Posterior cingulate gyrus (tissue), 11 donors: ENCODE data around the gene DZIP1L.

ENCODE experiments used
- DNase-seq, 10 donors: peaks; one replicate each; pipeline versions ENCODE4 v3.0.0 to v3.0.0-alpha.2; 2020 to 2021; ENCODE audit warnings: mixed read lengths in 3 of 10
- intact Hi-C: fragments of 100-400 bp; cut with DNase I; formaldehyde crosslinking; loops from one replicate; pipeline ENCODE4 v1.15.1; 2023

Gene DZIP1L

DNA sequence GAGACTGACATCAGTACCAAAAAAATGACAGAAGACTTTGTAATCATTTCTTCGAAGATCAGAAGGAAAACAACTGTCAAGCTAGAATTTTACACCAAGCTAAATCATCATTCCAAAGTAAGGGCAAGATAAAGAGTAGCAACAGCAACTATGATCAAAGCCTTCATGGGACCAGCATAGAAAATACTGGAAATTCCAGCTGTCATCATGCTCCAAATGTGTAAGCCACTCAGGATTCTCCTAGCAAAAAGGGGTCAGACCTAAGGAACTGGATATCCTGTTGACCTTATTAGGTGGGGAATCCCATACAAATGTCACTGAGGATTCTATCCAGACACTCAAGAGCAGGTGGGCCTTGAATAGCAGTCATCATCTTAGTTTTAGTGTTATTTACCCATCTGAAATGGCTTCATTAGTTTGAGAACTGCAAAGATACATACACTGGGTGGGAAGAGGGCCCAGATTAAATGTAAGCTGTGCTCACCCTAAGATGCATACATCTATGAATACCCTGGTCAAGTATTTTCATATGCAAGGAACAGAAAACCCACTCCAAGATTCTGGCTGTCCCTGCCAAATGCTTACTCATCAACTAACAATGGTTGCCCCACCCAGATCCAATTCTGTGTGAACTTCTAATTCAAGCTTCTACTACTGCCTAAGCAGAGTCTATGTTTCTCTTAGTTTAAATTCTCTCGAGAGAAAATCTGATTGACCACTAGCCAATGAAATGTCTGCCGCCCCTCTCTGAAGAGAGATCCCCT, 72.0 kb downstream of the DZIP1L start:
- no peak for DNase-seq
- intact Hi-C loops: no loop called here

DNA sequence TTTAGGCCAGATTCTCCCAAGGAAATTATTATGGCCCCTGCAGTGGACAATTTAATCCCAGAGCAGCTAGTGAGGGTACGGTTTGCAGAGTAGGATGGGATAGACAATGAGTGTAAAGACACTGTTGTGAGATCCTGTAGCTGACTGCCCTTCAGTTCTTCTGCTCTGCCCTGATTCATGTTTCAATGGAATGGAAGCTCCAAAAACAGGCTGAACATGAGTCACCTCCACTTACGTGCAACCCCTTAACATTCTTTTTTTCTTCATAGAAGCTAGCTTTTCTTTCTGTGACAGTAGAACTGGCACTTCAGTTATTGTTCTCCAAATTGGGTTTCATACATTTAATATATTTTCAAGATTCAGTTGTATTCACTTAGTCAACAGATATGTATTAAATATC, 73.4 kb downstream of the DZIP1L start:
- no peak for DNase-seq
- intact Hi-C loops: no loop called here

DNA sequence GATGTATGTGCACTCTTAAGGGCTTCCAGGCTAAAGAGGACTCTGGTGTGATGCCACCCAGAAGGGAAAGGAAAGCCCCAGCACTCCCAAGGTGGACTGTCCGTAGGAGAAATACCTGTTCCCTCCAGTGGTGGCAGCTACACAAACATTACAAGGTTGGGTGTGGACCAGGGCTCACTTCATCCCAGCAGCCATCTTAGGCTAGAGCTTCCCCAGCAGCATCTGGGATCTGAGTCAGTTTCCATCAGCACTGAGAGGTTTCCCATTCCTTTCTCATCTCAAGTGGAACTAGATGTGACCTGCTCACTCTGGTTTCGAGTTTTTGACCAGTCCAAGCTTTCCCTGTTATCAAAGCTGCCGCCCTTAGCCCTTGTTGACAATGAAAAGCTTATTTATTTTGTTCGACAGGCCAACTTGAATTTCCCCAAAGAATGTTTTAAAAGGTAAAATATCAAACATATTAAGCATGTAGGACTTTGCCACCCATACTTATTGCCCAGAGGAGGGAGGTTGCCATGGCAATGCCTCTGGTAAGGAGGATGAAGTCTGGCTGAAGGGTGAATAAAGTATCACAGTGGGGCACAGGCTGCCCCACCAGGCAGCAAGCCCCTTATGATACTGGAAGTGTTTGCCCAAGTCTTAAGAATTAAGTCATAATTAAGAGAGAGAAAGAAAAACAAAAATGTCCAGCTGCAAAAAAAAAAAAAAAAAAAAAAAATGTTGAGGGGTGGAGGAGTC, 76.5 kb downstream of the DZIP1L start:
- intact Hi-C loops: no loop called here
- no peak for DNase-seq

DNA sequence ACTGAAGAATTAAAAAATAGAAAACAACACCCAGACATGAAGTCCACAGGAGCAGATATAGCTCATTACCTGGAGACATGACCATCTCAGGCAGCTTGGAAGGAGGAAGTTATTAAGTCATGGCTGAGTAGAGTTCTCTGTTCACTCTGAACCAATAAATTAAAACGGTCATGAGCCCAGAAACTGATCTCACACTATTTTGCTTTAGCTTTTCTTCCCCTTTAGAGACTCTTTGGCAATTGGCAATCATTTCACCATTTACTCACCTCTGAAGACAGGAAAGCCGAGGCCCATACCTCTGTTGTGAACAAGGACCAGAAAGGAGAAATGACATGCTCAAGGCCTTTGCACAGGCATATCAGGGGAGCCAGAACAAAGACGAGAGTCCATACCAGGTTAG, 78.8 kb downstream of the DZIP1L start:
- intact Hi-C loops: no loop called here
- no peak for DNase-seq

DNA sequence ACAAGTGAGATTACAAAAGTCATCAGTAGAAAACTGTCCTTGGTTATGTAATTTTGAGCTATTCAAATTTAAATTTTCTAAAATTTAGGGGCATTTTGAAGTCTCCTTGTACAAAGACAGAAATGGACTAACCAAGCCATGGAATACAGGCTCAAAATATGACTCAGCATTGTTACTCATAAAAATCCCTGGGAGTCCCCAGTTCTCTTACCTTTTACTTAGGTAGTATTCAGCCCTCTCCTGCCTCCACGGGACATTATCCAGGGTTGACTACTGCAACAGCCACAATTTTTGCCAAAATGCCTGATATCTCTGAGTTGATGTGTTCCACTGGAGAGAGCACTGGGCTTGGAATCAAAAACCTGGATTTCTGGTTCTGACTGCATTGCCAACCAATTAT, 80.5 kb downstream of the DZIP1L start:
- DNase-seq: no peak
- intact Hi-C loops: no loop called here

DNA sequence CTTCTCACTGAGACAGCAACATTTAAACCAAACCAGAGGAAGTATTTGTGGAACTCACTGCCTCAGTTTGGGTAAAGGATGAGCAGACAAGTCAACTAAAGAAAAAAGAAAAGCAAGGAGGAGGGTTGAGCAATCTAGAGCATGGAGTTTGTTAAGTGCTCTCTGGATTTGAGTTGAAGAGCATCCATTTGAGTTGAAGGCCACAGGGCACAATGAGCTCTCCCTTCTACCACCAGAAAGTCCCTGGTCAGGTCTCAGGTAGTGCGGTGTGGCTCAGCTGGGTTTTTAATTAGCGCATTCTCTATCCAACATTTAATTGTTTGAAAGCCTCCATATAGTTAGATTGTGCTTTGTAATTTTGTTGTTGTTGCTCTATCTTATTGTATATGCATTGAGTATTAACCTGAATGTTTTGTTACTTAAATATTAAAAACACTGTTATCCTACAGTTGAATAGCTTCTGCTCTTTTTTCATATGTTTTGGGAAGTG, 82.2 kb downstream of the DZIP1L start:
- no peak for DNase-seq
- intact Hi-C loops: no loop called here

DNA sequence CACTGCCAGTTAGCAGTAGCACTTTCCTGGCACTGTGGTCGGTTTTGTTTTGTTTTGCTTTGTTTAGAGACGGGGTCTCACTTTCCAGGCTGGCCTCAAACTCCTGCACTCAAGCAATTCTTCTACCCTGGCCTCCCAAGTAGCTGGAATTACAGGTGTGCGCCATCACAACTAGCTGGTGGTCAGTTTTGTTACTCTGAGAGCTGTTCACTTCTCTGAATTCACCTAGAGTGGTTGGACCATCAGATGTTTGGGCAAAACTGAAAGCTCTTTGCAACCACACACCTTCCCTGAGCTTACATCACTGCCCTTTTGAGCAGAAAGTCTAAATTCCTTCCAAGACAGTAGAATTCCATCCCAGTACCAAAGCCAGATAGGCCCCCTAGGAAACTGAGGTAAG, 82.8 kb downstream of the DZIP1L start:
- DNase-seq: no peak

DNA sequence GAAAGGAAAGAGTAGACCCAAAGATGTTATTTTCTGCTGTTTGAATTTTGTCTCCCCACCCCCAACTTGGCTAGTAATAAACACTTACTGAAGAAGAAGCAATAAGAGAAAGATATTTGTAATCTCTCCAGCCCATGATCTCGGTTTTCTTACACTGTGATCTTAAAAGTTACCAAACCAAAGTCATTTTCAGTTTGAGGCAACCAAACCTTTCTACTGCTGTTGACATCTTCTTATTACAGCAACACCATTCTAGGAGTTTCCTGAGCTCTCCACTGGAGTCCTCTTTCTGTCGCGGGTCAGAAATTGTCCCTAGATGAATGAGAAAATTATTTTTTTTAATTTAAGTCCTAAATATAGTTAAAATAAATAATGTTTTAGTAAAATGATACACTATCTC, 83.9 kb downstream of the DZIP1L start:
- DNase-seq: no peak
- intact Hi-C loops: no loop called here

More for the DNA sequence above, 82.8 kb downstream of the DZIP1L start:
- intact Hi-C loops: no loop called here

DNA sequence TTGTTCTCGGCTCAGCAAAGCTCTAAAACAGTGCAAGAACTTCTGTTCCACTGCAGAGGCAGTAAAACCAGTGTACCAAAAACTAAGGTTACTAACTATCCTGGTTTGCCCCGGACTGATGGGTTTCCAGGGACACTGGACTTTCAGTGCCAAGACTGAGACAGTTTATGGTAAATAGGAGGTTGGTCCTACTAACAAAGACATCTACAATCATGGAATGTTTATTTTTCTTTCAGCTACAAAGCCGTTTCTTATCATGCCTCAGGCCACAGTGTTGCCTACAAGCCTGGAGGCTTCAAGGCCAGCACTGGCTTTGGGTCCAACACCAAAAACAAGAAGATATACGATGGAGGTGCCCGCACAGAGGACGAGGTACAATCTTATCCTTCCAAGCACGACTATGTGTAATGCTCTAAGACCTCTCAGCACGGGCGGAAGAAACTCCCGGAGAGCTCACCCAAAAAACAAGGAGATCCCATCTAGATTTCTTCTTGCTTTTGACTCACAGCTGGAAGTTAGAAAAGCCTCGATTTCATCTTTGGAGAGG, 84.6 kb downstream of the DZIP1L start:
- intact Hi-C loops: no loop called here

DNA sequence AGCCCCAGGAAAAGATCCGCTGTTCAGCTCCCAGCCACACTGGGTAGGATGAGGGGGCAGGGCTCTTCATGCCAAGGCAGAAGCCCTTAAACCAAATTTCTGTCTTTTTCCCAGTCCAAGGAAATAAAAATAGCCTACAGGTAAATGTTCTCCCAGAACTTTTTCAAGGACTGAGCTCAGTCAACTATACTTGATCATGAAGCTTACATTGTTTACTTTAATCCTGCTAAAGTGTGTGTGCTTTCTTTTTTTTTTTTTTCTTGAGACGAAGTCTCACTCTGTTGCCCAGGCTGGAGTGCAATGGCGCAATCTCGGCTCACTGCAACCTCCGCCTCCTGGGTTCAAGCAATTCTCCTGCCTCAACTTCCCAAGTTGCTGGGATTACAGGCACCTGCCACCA, 87.6 kb downstream of the DZIP1L start:
- DNase-seq: no peak
- intact Hi-C loops: no loop called here

More for the DNA sequence above, 84.6 kb downstream of the DZIP1L start:
- DNase-seq: no peak

DNA sequence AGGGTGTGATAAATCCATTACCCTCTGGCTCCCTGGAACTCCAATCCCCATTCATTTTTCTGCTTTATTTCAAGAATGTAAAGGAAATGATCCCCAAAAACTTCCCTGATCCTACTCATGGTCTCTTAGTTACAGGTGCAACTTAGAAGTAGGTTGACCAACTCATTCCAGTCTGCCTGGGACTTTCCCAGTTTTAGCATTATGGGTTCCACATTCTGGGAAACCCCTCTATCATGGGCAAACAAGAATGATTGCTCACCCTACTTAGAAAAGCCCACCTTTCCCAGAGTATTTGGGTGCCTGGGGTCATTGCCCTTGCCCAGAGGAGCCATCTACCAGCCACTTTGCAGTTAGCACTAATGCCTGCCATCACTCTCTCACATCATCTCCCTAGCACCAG, 89.9 kb downstream of the DZIP1L start:
- intact Hi-C loops: no loop called here
- DNase-seq: no peak

DNA sequence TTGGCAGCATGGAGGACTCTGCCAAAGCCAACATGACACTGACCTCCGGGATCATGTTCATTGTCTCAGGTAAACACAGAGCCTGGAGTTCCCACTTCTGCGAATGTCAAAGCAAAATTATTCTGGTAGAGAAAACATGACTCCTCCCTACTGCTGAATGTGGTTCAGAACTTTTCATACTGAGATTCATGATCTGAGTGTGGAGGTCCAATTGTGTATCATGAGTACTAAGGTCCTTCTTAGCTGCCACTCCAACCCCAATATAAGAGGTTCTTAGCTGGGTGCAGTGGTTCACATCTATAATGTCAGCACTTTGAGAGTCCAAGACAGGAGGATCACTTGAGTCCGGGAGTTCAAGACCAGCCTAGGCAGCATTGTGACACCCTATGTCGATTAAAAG, 91.7 kb downstream of the DZIP1L start:
- DNase-seq: no peak
- intact Hi-C loops: no loop called here

DNA sequence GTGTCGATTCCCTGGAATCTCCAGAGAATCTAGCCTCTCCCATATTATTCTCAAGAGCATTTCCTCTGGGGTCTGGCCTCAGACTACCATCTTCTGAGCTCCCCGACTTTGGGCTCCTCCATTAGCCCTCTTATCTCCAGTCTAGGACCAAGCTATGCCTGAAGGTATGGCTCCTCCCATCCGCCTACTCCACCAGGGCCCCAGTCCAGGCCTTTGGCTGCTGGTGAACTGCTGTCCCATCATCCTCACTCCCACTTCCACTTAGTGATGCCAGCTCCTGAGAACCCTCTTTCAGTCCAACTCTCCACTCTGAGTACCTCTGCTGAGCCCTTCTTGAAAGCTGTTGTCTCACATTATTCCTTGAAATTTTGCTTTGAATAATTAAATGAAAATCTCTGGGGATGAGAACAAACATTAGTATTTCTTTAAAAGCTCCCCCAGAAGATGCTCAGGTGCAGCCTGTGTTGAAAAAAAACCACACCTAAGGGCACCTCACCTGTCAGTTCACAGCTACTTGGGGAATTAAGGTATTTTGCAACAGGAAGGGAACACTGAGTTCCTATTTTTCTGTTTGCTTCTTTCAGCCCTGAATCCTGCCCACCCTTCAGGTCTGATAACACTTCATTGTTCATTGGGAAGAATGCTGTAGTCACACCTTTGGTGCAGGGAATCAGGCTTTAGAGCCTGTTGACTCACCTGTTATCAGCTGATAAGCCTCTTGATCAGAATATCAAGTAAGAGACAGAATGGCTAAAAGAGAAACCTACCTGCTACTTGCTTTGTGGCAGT, 95.9 kb downstream of the DZIP1L start:
- intact Hi-C loops: no loop called here
- DNase-seq: no peak

DNA sequence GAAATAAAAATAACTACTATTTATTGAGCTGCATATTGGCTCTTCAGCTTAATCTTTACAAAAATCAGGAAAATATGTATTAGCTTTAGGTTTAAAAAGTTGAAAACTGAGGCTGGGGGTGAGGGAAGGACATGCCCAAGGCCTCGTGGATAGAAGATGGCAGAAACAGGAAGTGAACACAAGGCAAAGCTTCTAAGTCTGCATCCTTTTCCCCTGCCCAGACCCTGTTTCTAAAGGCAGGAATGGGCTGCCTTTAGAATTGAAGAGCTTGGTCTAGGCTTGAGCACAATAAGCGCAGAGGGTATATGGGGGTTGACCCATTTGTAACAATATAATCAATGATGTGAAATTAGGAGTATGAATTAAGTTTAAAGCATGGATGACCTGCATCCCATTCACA, 99.3 kb downstream of the DZIP1L start:
- DNase-seq: no peak
- intact Hi-C loops: no loop called here

DNA sequence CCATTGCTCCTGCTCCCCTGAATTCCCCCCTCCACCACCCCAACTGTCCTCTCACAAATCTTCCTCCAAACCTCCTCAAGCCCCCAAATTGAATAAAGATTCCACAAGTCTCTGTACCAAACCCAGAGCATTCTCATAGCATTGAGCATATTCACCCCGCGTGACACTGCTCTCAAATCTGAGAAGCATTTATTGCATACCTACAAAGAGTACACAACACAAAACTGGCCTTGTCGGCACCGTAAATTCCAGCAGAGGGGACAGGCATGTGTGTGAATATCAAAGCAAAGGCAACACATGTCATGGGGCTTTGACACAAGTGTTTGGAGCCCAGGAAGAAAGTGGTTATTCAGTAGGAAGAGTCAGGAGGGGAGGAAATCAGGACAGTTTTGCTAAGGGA, 102.9 kb downstream of the DZIP1L start:
- no peak for DNase-seq
- intact Hi-C loops: no loop called here
